ENCODE results near the gene HOXA5. TPM values are rescaled to one million over a fixed set of nuclear protein-coding genes. Genes with fewer than 3 reads are reported as not detected.
A peak's percentile ranks its signal among the peaks of the same experiment; 100 is the strongest.

The HOXA5 gene
- total RNA-seq, 2 donors from 2014 or later: 0.99 to 2.6 TPM

DNA sequence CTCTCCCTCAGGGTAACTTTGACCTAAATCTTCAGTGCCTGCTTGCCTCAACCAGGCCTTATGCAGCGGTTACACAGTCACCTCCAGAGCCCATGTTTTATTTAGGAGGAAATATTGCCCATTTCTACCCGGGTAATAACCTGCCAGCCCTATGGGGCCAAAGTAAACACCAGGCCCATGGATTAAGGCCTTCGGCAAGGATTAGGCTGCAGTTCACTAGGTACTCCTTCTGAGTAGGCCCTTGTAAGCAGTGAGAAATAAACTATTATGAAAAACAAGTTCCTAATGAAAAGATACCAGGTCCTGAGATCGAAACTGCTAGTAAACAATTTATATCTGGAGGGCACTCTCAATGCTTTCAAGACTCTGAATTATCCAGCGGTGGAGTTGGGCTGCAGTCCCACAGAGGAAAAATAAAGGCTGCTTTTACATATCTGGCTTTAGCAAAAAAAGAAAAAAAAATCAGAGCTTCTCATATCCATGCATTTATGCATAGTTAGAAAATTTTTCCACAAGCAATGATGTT is 34.4 kb upstream of the HOXA5 start:
- intact Hi-C loops (cut with DNase I): no loop called here
- H3K27ac ChIP-seq: no peak overlapping the region
- ATAC-seq: no peak

DNA sequence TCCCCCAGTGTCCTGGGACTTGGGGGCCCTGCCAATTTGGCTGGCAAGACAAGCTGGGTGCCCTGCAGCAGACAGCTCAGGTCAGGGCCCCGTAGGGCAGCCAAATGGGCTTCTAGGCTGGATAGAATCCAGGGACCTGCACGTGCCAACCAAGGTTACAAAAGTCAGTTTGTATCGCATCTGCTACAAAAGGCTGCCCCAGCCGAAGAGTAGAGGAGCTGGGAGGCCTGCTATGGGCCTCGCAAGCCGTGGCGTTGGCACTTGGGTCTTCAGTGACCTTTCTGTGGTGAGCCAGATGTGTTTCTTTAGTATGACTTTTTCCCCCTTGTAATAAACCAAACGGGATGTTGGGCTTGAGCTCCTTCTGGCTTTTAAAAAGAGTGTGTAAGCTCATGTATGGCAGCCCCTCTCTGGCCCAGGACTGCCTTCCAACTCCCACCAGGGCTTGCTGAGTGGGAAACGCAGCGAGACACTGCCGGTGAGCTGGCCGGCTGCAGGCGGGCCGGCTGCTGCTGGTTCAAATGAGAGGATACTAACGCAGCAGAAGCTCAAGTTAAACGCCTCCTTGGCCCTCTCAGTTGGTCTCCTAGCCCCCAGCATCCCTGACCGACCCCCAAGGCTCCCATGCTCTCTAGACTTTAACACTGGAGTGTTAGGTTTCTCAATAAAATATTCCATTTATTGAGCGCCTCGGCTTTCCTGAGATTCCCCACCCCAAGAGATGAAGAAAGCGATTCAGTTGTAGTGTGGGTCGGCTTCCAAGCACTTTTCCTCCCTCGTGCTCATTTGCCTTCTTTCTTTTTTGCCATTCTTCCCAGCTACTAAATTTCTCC is 33.7 kb upstream of the HOXA5 start:
- ATAC-seq: no peak
- Histone ChIP-seq H3K27me3 (peaks cover 5 to 81% of the 10 kb centered on the region in 2 donors), H3K27ac (no peak overlapping the region), H3K4me3 (no peak overlapping the region), H3K36me3 (replicated peaks in 1 of 2; ENCODE audit: insufficient read depth in 1 of 2, low read depth in 2 of 2) (no peaks in the 10 kb centered on the region), H3K9me3 (no peaks in the 10 kb centered on the region), H3K4me1 (peaks cover 35% of the 10 kb centered on the region)
- intact Hi-C loops (cut with DNase I): no loop called here
- TF ChIP-seq, protein P1, sequence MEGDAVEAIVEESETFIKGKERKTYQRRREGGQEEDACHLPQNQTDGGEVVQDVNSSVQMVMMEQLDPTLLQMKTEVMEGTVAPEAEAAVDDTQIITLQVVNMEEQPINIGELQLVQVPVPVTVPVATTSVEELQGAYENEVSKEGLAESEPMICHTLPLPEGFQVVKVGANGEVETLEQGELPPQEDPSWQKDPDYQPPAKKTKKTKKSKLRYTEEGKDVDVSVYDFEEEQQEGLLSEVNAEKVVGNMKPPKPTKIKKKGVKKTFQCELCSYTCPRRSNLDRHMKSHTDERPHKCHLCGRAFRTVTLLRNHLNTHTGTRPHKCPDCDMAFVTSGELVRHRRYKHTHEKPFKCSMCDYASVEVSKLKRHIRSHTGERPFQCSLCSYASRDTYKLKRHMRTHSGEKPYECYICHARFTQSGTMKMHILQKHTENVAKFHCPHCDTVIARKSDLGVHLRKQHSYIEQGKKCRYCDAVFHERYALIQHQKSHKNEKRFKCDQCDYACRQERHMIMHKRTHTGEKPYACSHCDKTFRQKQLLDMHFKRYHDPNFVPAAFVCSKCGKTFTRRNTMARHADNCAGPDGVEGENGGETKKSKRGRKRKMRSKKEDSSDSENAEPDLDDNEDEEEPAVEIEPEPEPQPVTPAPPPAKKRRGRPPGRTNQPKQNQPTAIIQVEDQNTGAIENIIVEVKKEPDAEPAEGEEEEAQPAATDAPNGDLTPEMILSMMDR (IDR thresholded peaks at IDR 0.05): no peak
- no peak for TF ChIP-seq POLR2A (IDR thresholded peaks at IDR 0.05)
- 47 to 71% methylated on average over 19 to 22 of the region's 22 CpGs for WGBS, 2 donors
- peak in 2 of 4 donors; percentile 6 to 8 for DNase-seq

More for the DNA sequence above, 34.4 kb upstream of the HOXA5 start:
- DNase-seq: no peak
- Histone ChIP-seq H3K9me3 (no peaks in the 10 kb centered on the region), H3K36me3 (replicated peaks in 1 of 2; ENCODE audit: insufficient read depth in 1 of 2, low read depth in 2 of 2) (no peaks in the 10 kb centered on the region), H3K4me3 (no peak overlapping the region), H3K4me1 (peaks cover 30% of the 10 kb centered on the region), H3K27me3 (peaks cover 5 to 81% of the 10 kb centered on the region in 2 donors)
- 68 to 74% methylated on average over 5 of the region's 5 CpGs for WGBS, 2 donors
- TF ChIP-seq, protein P1 (IDR thresholded peaks at IDR 0.05): no peak
- TF ChIP-seq POLR2A (IDR thresholded peaks at IDR 0.05): no peak

DNA sequence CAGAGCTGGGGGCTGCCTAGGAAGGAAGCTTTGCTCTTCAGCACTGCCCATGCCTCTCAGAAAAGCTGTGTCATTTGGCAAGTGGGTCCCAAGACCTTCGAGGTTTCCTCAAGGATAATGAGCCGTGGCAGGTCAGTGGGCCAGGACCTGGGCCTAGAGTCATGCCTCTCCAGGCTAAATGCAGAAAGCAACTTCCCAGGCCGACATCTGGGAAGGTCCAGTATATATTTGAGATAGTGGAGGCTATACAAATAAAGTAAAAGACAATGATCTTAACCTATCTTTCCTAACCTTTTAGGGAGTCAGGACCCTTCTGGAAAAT is 33.0 kb upstream of the HOXA5 start:
- Histone ChIP-seq H3K4me1 (peaks cover 35% of the 10 kb centered on the region), H3K9me3 (no peaks in the 10 kb centered on the region), H3K36me3 (replicated peaks in 1 of 2; ENCODE audit: insufficient read depth in 1 of 2, low read depth in 2 of 2) (no peaks in the 10 kb centered on the region), H3K4me3 (no peak overlapping the region), H3K27me3 (peaks cover 5 to 83% of the 10 kb centered on the region in 2 donors), H3K27ac (no peak overlapping the region)
- intact Hi-C loops (cut with DNase I): no loop called here
- TF ChIP-seq, protein P1 (IDR thresholded peaks at IDR 0.05): no peak
- no peak for TF ChIP-seq POLR2A (IDR thresholded peaks at IDR 0.05)
- ATAC-seq (no peak), DNase-seq (no peak)
- WGBS, 2 donors: 49 to 65% methylated on average over 2 to 3 of the region's 3 CpGs

DNA sequence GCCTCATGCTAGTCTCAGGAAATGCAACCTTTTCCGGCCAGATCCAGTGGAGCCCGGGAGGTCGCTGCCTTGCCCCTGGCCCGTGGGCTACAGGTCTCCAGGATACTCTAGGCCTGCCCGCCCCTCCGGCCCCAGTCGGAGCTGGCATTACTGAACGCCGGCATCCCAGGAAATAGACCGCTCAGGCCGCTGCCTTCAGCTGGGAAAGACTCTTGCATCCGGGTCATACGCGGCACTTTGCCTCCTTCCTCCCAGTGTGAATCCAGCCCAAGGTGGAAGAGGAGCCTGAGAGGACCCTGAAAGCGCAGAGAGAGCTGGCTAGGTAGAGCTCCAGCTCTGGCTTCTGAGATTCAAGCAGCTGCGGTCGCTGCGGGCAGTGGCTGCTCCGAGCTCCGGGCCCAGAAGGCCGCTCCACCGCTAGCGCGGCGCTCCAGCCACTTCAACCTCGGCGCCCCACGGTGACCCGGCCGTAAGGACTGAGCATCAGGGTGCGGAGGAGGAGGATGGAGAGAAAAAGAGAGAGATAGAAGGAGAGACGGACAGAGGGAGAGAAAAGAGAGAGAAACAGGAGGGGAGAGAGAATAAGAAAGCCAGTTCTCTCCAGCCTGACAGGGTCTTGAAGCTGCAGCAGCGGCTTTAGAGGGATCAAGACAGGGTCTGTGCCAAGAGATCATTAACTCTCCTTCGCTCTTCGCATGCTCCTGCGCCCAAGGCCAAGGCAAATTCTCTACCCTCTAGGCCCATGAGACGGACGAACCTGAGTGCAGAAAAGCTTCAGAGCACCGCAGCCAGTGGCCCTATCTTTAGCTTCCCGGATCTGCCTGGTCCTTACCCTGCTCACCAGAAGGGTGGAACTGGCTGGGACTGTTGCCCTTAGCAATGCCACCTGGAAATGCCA is 32.4 kb upstream of the HOXA5 start:
- Histone ChIP-seq H3K9me3 (no peaks in the 10 kb centered on the region), H3K27me3 (peaks cover 5 to 88% of the 10 kb centered on the region in 2 donors), H3K4me1 (peaks cover 35% of the 10 kb centered on the region), H3K4me3 (no peak overlapping the region), H3K27ac (no peak overlapping the region), H3K36me3 (replicated peaks in 1 of 2; ENCODE audit: insufficient read depth in 1 of 2, low read depth in 2 of 2) (no peaks in the 10 kb centered on the region)
- WGBS, 2 donors: 25 to 32% methylated on average over 24 to 40 of the region's 40 CpGs
- peak in 2 of 4 donors; percentile 10 for DNase-seq
- TF ChIP-seq POLR2A (IDR thresholded peaks at IDR 0.05): no peak
- TF ChIP-seq, protein P1 (IDR thresholded peaks at IDR 0.05): no peak
- no peak for ATAC-seq
- intact Hi-C loops (cut with DNase I): no loop called here
